ENCODE results near the gene MRPL43.

MRPL43 gene

DNA sequence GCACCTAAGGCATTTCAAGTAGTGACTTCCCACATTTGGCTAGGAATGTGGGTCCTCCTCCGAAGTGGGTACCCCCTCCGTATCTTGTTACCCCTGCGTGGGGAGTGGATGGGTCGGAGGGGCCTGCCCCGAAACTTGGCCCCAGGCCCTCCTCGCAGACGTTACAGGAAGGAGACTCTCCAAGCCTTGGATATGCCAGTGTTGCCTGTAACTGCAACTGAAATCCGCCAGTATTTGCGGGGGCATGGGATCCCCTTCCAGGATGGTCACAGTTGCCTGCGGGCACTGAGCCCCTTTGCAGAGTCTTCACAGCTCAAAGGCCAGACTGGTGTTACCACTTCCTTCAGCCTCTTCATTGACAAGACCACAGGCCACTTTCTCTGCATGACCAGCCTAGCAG is 869 bp upstream of the MRPL43 start:
- H3K4me1 ChIP-seq (ENCODE audit: control insufficient read depth in 1 of 2, insufficient read depth in 2 of 2, low read length in 2 of 2), result peaks cover 13 to 22% of the 10 kb centered on the region in 2 donors
- peak overlapping the region; percentile 91 to 99 for H3K4me3 ChIP-seq (ENCODE audit: low read depth in 1 of 2, low read length in 2 of 2)
- H3K9me3 ChIP-seq (ENCODE audit: control insufficient read depth in 1 of 2, low read length in 2 of 2), result no peaks in the 10 kb centered on the region
- no peak overlapping the region for H3K27ac ChIP-seq (ENCODE audit: low read length)
- H3K27me3 ChIP-seq (ENCODE audit: low read depth, low read length), result no peaks in the 10 kb centered on the region
- peaks cover 24 to 29% of the 10 kb centered on the region in 2 donors for H3K36me3 ChIP-seq (ENCODE audit: control insufficient read depth in 1 of 2, insufficient read depth in 2 of 2, low read length in 2 of 2)

DNA sequence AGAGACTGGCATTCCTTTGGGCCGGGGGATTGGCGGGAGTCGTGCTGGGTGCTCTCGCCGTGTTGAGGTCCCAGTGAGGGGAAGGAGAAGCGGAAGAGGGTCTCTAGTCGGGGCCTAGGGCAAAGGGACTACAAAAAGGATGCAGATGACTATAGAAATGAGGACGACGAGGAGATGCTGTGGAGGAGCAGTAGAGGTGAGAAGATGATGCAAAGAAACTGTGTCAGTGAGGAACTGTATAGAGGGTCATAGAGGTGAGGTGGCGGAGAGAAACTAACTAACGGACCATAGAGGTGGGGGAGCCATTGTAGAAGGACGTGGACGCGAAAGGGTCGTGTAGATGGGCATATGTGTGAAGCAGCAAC is 370 bp upstream of the MRPL43 start:
- Histone ChIP-seq H3K27ac (ENCODE audit: low read length) (no peak overlapping the region), H3K9me3 (ENCODE audit: control insufficient read depth in 1 of 2, low read length in 2 of 2) (no peaks in the 10 kb centered on the region), H3K4me1 (ENCODE audit: control insufficient read depth in 1 of 2, insufficient read depth in 2 of 2, low read length in 2 of 2) (peaks cover 13 to 22% of the 10 kb centered on the region in 2 donors), H3K4me3 (ENCODE audit: low read depth in 1 of 2, low read length in 2 of 2) (peak overlapping the region; percentile 91 to 99), H3K27me3 (ENCODE audit: low read depth, low read length) (no peaks in the 10 kb centered on the region), H3K36me3 (ENCODE audit: control insufficient read depth in 1 of 2, insufficient read depth in 2 of 2, low read length in 2 of 2) (peaks cover 27 to 30% of the 10 kb centered on the region in 2 donors)

DNA sequence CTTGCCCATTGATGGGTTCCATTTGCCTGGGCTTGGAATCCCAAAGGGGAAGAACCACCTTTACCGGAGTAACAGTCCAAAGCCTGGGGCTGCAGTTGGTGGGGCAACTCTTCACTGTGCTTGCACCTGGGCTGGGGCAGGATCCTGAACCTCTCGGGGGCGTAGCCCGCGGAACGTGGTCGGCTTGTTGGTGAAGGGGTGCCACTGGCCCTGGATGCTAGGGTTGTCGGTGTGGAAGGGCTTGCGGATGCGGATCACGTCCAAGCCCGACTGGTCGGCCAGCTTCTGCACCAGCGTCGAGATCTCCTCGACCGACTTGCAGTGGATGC is 710 bp downstream of the MRPL43 start:
- peaks cover 27 to 31% of the 10 kb centered on the region in 2 donors for H3K36me3 ChIP-seq (ENCODE audit: control insufficient read depth in 1 of 2, insufficient read depth in 2 of 2, low read length in 2 of 2)
- H3K27me3 ChIP-seq (ENCODE audit: low read depth, low read length), result no peaks in the 10 kb centered on the region
- H3K9me3 ChIP-seq (ENCODE audit: control insufficient read depth in 1 of 2, low read length in 2 of 2), result no peaks in the 10 kb centered on the region
- H3K4me1 ChIP-seq (ENCODE audit: control insufficient read depth in 1 of 2, insufficient read depth in 2 of 2, low read length in 2 of 2), result peaks cover 13 to 22% of the 10 kb centered on the region in 2 donors
- H3K27ac ChIP-seq (ENCODE audit: low read length), result no peak overlapping the region
- peak overlapping the region; percentile 91 to 99 for H3K4me3 ChIP-seq (ENCODE audit: low read depth in 1 of 2, low read length in 2 of 2)

DNA sequence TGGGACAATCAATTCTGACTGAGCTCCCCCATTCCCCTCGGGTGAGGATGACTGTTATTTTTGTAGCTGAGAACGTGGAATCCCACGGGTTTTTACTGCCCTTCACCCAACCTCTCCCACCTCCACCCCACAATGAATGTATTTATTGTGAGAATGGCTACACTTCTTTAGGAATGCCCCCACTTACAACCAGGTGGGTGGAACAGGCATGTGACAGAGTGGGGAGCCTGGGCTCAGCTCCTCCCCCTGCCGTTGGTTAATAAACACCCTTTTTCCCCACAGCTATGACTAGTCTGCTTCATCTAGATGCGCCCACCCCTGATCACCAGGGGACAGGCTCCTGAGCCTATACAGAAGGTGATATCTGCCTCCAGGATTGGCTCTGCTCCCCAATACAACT is 2.0 kb downstream of the MRPL43 start:
- Histone ChIP-seq H3K9me3 (ENCODE audit: control insufficient read depth in 1 of 2, low read length in 2 of 2) (no peaks in the 10 kb centered on the region), H3K27me3 (ENCODE audit: low read depth, low read length) (no peaks in the 10 kb centered on the region), H3K27ac (ENCODE audit: low read length) (no peak overlapping the region), H3K4me3 (ENCODE audit: low read depth in 1 of 2, low read length in 2 of 2) (no peak overlapping the region), H3K4me1 (ENCODE audit: control insufficient read depth in 1 of 2, insufficient read depth in 2 of 2, low read length in 2 of 2) (peaks cover 13 to 22% of the 10 kb centered on the region in 2 donors), H3K36me3 (ENCODE audit: control insufficient read depth in 1 of 2, insufficient read depth in 2 of 2, low read length in 2 of 2) (peaks cover 27 to 31% of the 10 kb centered on the region in 2 donors)

DNA sequence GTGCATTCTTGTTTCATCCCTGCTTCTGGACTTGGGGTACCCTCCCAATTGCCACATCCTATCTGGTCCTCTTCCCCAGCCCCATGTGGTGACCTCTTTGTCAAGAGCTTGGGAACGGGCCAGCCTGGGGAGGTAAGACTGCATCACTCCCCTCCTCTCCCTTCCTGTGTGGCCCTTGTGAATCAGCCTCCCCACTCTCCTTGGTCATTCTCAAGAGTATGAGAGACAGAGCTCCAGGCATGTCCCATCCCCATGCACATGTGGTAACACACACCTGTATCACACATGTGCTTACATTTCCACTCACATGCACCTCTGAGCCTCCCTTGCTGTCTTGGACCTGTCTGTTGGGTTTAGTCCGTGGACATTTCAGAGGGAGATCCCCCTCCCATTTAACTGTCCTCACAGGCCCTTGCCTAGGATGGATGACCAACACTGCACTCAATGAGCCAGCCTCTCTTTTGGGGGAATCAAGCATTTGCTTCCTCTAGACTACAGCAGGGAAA is 2.6 kb downstream of the MRPL43 start:
- no peaks in the 10 kb centered on the region for H3K27me3 ChIP-seq (ENCODE audit: low read depth, low read length)
- no peak overlapping the region for H3K27ac ChIP-seq (ENCODE audit: low read length)
- peaks cover 29 to 31% of the 10 kb centered on the region in 2 donors for H3K36me3 ChIP-seq (ENCODE audit: control insufficient read depth in 1 of 2, insufficient read depth in 2 of 2, low read length in 2 of 2)
- H3K9me3 ChIP-seq (ENCODE audit: control insufficient read depth in 1 of 2, low read length in 2 of 2), result no peaks in the 10 kb centered on the region
- H3K4me3 ChIP-seq (ENCODE audit: low read depth in 1 of 2, low read length in 2 of 2), result no peak overlapping the region
- peaks cover 13 to 22% of the 10 kb centered on the region in 2 donors for H3K4me1 ChIP-seq (ENCODE audit: control insufficient read depth in 1 of 2, insufficient read depth in 2 of 2, low read length in 2 of 2)

DNA sequence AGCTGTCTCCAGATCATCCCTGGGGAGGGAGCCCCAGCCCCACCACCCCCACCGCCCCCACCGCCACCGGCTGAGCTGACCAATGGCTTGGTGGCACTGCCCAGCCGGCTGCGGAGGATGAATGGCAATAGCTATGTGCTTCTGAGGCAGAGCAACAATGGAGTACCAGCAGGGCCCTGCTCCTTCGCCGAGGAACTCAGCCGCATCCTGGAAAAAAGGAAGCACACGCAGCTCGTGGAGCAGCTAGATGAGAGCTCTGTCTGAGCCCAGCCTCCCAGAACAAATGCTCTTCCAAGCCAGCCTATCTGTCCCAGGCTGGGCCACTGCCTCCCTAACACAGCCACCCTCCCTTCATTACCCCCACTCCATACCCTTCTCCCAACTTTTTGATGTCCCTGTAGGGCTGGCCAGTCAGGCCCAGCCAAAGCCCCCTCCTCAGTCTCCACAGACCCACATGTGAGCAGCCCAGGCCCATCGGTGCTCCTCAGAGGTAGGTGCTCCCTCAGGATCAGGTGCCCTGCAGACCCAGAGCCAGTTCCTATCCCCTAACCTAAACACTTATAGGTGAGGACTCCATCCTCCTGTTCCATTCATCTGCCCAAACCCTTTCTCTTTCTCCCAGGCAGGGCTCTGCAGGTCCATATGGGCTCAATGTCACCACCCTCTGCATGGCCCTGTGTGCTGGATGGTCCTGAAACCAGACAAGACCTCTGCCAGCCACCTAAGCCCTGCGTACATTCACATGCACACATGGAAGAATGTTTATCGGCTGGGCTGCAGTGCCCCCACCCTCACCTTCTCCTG is 3.2 kb downstream of the MRPL43 start:
- Histone ChIP-seq H3K4me1 (ENCODE audit: control insufficient read depth in 1 of 2, insufficient read depth in 2 of 2, low read length in 2 of 2) (peaks cover 13 to 22% of the 10 kb centered on the region in 2 donors), H3K27ac (ENCODE audit: low read length) (no peak overlapping the region), H3K27me3 (ENCODE audit: low read depth, low read length) (no peaks in the 10 kb centered on the region), H3K4me3 (ENCODE audit: low read depth in 1 of 2, low read length in 2 of 2) (no peak overlapping the region), H3K36me3 (ENCODE audit: control insufficient read depth in 1 of 2, insufficient read depth in 2 of 2, low read length in 2 of 2) (peaks cover 25 to 31% of the 10 kb centered on the region in 2 donors), H3K9me3 (ENCODE audit: control insufficient read depth in 1 of 2, low read length in 2 of 2) (no peaks in the 10 kb centered on the region)

DNA sequence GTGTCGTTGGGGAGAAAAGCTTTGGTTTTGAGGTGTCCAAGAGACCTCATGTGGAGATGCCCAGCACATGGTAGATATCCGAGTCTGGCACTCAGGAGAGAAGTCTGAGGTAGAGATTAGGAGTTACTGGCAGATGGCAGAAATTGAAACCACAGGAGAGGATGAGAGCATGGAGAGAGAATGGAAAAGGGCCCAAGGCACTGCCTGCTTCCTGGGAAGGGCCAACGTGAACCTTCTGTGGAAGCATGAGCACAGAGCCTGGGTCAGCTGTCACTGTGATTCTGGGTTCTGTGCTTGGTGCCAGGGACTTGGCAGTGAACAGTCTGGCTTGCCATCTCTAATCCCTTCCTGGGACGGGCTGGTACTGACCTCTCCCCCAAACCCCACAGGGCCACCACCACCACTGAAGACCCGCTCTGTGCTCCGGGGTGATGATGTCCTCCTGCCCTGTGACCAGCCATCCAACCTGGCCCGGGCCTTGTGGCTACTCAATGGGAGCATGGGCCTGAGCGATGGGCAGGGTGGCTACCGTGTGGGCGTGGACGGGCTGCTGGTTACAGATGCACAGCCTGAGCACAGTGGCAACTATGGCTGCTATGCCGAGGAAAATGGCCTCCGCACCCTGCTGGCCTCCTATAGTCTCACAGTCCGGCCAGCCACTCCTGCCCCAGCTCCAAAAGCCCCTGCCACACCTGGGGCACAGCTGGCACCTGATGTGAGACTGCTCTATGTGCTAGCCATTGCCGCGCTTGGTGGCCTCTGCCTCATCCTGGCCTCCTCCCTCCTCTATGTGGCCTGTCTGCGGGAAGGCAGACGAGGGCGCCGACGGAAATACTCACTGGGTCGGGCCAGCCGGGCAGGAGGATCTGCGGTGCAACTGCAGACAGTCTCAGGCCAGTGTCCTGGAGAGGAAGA is 4.1 kb downstream of the MRPL43 start:
- Histone ChIP-seq H3K27ac (ENCODE audit: low read length) (no peak overlapping the region), H3K36me3 (ENCODE audit: control insufficient read depth in 1 of 2, insufficient read depth in 2 of 2, low read length in 2 of 2) (peaks cover 31 to 37% of the 10 kb centered on the region in 2 donors), H3K9me3 (ENCODE audit: control insufficient read depth in 1 of 2, low read length in 2 of 2) (no peaks in the 10 kb centered on the region)

DNA sequence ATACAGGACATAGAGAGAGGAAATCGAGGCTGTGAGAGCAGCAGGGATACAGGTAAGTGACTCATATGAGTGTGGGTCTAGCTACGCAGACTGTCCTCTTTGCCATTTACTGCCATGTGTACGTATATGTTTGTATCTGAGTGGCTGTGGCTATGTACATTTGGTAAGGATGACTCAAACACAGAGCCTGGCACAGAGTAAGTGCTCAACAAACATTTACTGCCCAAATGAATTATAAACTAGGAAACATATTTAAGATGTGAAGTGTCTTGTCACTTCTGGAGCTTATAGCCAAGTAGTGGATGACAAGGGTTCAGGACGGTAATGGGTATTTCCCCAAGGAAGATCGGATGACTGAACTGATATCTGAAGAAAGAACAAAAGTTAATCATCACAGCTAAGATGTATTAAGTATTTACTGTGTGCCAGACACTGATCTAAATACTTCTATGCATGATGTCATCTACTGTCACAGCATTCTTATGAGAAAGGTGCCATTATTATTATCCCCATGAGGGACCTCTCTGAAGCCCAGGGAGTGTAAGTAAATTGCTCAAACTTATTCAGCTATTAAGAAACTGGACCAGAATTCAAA is 6.0 kb downstream of the MRPL43 start:
- no peaks in the 10 kb centered on the region for H3K27me3 ChIP-seq (ENCODE audit: low read depth, low read length)
- H3K27ac ChIP-seq (ENCODE audit: low read length), result no peak overlapping the region
- H3K36me3 ChIP-seq (ENCODE audit: control insufficient read depth in 1 of 2, insufficient read depth in 2 of 2, low read length in 2 of 2), result peaks cover 35 to 37% of the 10 kb centered on the region in 2 donors

More for the DNA sequence above, 4.1 kb downstream of the MRPL43 start:
- H3K27me3 ChIP-seq (ENCODE audit: low read depth, low read length), result no peaks in the 10 kb centered on the region
- H3K4me1 ChIP-seq (ENCODE audit: control insufficient read depth in 1 of 2, insufficient read depth in 2 of 2, low read length in 2 of 2), result peaks cover 11 to 15% of the 10 kb centered on the region in 2 donors
- H3K4me3 ChIP-seq (ENCODE audit: low read depth in 1 of 2, low read length in 2 of 2), result no peak overlapping the region

DNA sequence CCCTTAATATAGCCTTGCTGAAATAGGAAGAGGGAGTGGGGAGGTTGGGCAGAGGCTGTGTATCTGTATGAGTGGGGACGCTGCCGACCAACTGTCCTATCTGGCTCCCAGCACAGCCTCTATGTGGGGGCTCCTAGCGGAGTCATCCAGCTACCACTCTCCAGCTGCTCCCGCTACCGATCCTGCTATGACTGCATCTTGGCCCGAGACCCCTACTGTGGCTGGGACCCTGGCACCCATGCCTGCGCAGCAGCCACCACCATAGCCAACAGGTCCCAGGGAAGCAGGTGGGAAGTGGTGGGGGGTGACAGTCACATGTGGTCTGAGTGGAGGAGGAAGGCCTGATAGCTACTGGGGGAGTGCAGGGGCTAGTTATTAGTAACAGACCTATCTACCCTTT is 6.6 kb downstream of the MRPL43 start:
- H3K27me3 ChIP-seq (ENCODE audit: low read depth, low read length), result no peaks in the 10 kb centered on the region
- H3K4me3 ChIP-seq (ENCODE audit: low read depth in 1 of 2, low read length in 2 of 2), result no peak overlapping the region
- peaks cover 31 to 37% of the 10 kb centered on the region in 2 donors for H3K36me3 ChIP-seq (ENCODE audit: control insufficient read depth in 1 of 2, insufficient read depth in 2 of 2, low read length in 2 of 2)
- no peak overlapping the region for H3K27ac ChIP-seq (ENCODE audit: low read length)
- H3K4me1 ChIP-seq (ENCODE audit: control insufficient read depth in 1 of 2, insufficient read depth in 2 of 2, low read length in 2 of 2), result no peaks in the 10 kb centered on the region
- H3K9me3 ChIP-seq (ENCODE audit: control insufficient read depth in 1 of 2, low read length in 2 of 2), result no peaks in the 10 kb centered on the region

More for the DNA sequence above, 6.0 kb downstream of the MRPL43 start:
- H3K4me3 ChIP-seq (ENCODE audit: low read depth in 1 of 2, low read length in 2 of 2), result no peak overlapping the region
- H3K4me1 ChIP-seq (ENCODE audit: control insufficient read depth in 1 of 2, insufficient read depth in 2 of 2, low read length in 2 of 2), result peaks cover 1 to 2% of the 10 kb centered on the region in 2 donors
- no peaks in the 10 kb centered on the region for H3K9me3 ChIP-seq (ENCODE audit: control insufficient read depth in 1 of 2, low read length in 2 of 2)

DNA sequence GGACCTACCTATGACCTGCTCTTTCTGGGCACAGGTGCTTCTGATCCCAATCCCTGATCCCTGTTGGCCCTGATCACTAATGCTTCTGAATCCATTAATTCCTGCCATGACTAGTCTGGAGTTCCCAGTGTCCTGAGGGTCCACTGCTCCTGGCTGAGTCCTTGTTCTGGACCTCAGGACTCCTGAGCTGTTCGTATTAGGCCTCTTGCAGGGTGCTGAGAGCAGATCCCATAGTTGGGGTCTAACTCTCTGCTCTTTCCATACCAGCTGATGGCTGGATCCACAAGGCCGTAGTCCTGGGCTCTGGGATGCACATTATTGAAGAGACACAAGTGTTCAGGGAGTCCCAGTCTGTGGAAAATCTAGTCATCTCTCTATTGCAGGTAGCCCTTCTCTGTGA is 7.0 kb downstream of the MRPL43 start:
- no peaks in the 10 kb centered on the region for H3K4me1 ChIP-seq (ENCODE audit: control insufficient read depth in 1 of 2, insufficient read depth in 2 of 2, low read length in 2 of 2)
- peaks cover 31 to 37% of the 10 kb centered on the region in 2 donors for H3K36me3 ChIP-seq (ENCODE audit: control insufficient read depth in 1 of 2, insufficient read depth in 2 of 2, low read length in 2 of 2)
- H3K4me3 ChIP-seq (ENCODE audit: low read depth in 1 of 2, low read length in 2 of 2), result no peak overlapping the region
- no peaks in the 10 kb centered on the region for H3K27me3 ChIP-seq (ENCODE audit: low read depth, low read length)
- H3K9me3 ChIP-seq (ENCODE audit: control insufficient read depth in 1 of 2, low read length in 2 of 2), result no peaks in the 10 kb centered on the region
- H3K27ac ChIP-seq (ENCODE audit: low read length), result no peak overlapping the region

DNA sequence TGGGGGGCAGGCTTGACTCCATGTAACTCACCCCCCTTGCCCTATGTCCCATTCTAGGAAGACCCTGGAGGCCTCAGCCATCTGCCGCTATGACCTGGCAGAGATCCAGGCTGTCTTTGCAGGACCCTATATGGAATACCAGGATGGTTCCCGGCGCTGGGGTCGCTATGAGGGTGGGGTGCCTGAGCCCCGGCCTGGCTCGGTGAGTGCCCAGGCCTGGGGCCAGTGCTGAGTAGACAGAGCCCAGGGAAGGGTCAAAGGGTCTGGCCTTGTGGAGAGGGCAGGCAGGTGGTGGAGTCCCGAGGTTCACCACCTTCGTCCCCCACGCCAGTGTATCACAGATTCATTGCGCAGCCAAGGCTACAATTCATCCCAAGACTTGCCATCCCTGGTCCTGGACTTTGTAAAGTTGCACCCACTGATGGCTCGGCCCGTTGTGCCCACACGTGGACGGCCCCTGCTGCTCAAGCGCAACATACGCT is 7.5 kb downstream of the MRPL43 start:
- H3K27ac ChIP-seq (ENCODE audit: low read length), result no peak overlapping the region
- H3K4me1 ChIP-seq (ENCODE audit: control insufficient read depth in 1 of 2, insufficient read depth in 2 of 2, low read length in 2 of 2), result no peaks in the 10 kb centered on the region
- H3K9me3 ChIP-seq (ENCODE audit: control insufficient read depth in 1 of 2, low read length in 2 of 2), result no peaks in the 10 kb centered on the region
- no peak overlapping the region for H3K4me3 ChIP-seq (ENCODE audit: low read depth in 1 of 2, low read length in 2 of 2)
- H3K27me3 ChIP-seq (ENCODE audit: low read depth, low read length), result no peaks in the 10 kb centered on the region
- peaks cover 31 to 37% of the 10 kb centered on the region in 2 donors for H3K36me3 ChIP-seq (ENCODE audit: control insufficient read depth in 1 of 2, insufficient read depth in 2 of 2, low read length in 2 of 2)

Data from muscle layer of duodenum (tissue), 2 donors.